Measurements from ENCODE around the gene STKLD1. TPM values are rescaled to one million over a fixed set of nuclear protein-coding genes. Genes with fewer than 3 reads are reported as not detected.

STKLD1 gene
- total and polyA plus RNA-seq, 9 of the 15 experiments (the other 6 are each of a cell fraction or from before 2014, with no cell fraction given): 0.10 to 0.65 (median 0.33) TPM; not detected in 2

DNA sequence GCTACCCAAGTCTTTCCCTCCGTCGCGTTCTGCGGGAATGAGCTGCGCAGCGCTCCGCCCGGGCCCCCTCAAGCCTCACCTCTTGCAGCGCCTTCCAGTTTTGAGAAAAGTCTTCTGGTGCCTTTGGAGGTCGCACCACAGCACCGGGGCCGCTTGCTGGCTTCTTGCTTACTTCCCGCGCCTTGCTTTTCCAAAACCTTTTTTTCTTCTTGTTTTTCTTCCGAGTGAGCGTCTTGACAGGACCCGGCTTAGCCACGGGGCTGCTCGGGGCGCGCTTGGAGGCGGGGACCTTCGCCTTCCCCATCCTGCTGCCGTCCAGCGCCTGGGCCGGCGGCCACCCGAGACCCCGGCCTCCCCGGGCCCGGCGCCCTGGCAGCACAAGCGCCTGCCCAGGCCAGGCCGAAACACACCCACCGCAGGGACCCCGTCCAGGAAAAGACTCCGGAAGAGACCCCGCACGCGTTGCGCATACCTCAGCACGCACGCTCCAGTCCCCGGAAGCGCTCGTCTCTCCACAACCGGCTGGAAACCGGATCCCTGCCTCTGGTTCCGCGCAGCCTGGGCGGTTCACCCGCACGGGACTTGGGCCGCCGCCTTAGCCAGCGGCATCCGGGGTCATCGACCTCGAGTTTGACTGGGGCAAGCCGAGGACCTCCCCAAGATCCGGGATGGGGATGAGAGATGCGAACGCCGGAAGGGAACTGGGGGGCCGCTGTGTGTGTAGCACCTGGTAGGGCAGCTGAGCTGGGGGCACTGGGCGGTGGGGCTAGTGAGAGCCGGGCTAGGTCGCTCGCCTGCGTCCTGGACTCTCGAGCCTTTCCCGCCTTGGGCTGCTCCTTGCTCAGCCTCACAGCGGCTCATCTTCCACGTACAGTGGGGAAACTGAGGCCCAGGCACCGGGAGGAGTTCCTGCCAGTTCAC lies 41.6 kb downstream of the STKLD1 start, which contains the start of gene REXO4 (continued):
- TF ChIP-seq, protein P1, sequence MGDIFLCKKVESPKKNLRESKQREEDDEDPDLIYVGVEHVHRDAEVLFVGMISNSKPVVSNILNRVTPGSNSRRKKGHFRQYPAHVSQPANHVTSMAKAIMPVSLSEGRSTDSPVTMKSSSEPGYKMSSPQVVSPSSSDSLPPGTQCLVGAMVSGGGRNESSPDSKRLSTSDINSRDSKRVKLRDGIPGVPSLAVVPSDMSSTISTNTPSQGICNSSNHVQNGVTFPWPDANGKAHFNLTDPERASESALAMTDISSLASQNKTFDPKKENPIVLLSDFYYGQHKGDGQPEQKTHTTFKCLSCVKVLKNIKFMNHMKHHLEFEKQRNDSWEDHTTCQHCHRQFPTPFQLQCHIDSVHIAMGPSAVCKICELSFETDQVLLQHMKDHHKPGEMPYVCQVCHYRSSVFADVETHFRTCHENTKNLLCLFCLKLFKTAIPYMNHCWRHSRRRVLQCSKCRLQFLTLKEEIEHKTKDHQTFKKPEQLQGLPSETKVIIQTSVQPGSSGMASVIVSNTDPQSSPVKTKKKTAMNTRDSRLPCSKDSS (IDR thresholded peaks at IDR 0.05; ENCODE audit: low read depth, partially characterized antibody): no peak
- TF ChIP-seq DACH1 (IDR thresholded peaks at IDR 0.05; ENCODE audit: partially characterized antibody) (peak; percentile 38), ZNF232 (CRISPR knock-in tag; IDR thresholded peaks at IDR 0.05) (no peak), PHF8 (IDR thresholded peaks at IDR 0.05; ENCODE audit: borderline replicate concordance, low read length) (peak; percentile 95), LARP7 (IDR thresholded peaks at IDR 0.05) (peak; percentile 64), MYBL2 (IDR thresholded peaks at IDR 0.05; ENCODE audit: low read depth) (peak; percentile 19; the same call in 1 of the 2 replicates), MYBL2 (CRISPR knock-in tag; IDR thresholded peaks at IDR 0.05; ENCODE audit: borderline replicate concordance) (no peak), MEIS2 (IDR thresholded peaks at IDR 0.05; ENCODE audit: partially characterized antibody) (peak; percentile 29), TCF3 (CRISPR knock-in tag; IDR thresholded peaks at IDR 0.05) (0 out of 2 replicates have a peak, but pooled peaks have one; percentile 27), ZNF184 (CRISPR knock-in tag; IDR thresholded peaks at IDR 0.05) (no peak), KLF1 (tag; IDR thresholded peaks at IDR 0.05) (peak; percentile 84; the same call in 1 of the 2 replicates), RBM25 (IDR thresholded peaks at IDR 0.05; ENCODE audit: low read depth, low read length, severe bottlenecking) (no peak)
- TF ChIP-seq, protein P2, sequence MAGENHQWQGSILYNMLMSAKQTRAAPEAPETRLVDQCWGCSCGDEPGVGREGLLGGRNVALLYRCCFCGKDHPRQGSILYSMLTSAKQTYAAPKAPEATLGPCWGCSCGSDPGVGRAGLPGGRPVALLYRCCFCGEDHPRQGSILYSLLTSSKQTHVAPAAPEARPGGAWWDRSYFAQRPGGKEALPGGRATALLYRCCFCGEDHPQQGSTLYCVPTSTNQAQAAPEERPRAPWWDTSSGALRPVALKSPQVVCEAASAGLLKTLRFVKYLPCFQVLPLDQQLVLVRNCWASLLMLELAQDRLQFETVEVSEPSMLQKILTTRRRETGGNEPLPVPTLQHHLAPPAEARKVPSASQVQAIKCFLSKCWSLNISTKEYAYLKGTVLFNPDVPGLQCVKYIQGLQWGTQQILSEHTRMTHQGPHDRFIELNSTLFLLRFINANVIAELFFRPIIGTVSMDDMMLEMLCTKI (IDR thresholded peaks at IDR 0.05; ENCODE audit: partially characterized antibody): no peak
- TF ChIP-seq, protein P3, sequence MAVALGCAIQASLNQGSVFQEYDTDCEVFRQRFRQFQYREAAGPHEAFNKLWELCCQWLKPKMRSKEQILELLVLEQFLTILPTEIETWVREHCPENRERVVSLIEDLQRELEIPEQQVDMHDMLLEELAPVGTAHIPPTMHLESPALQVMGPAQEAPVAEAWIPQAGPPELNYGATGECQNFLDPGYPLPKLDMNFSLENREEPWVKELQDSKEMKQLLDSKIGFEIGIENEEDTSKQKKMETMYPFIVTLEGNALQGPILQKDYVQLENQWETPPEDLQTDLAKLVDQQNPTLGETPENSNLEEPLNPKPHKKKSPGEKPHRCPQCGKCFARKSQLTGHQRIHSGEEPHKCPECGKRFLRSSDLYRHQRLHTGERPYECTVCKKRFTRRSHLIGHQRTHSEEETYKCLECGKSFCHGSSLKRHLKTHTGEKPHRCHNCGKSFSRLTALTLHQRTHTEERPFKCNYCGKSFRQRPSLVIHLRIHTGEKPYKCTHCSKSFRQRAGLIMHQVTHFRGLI (CRISPR knock-in tag; IDR thresholded peaks at IDR 0.05): no peak
- TF ChIP-seq, protein P4, sequence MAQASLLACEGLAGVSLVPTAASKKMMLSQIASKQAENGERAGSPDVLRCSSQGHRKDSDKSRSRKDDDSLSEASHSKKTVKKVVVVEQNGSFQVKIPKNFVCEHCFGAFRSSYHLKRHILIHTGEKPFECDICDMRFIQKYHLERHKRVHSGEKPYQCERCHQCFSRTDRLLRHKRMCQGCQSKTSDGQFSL (CRISPR knock-in tag; IDR thresholded peaks at IDR 0.05): no peak
- TF ChIP-seq, protein P4 (tag; IDR thresholded peaks at IDR 0.05): no peak
- TF ChIP-seq, protein P5, sequence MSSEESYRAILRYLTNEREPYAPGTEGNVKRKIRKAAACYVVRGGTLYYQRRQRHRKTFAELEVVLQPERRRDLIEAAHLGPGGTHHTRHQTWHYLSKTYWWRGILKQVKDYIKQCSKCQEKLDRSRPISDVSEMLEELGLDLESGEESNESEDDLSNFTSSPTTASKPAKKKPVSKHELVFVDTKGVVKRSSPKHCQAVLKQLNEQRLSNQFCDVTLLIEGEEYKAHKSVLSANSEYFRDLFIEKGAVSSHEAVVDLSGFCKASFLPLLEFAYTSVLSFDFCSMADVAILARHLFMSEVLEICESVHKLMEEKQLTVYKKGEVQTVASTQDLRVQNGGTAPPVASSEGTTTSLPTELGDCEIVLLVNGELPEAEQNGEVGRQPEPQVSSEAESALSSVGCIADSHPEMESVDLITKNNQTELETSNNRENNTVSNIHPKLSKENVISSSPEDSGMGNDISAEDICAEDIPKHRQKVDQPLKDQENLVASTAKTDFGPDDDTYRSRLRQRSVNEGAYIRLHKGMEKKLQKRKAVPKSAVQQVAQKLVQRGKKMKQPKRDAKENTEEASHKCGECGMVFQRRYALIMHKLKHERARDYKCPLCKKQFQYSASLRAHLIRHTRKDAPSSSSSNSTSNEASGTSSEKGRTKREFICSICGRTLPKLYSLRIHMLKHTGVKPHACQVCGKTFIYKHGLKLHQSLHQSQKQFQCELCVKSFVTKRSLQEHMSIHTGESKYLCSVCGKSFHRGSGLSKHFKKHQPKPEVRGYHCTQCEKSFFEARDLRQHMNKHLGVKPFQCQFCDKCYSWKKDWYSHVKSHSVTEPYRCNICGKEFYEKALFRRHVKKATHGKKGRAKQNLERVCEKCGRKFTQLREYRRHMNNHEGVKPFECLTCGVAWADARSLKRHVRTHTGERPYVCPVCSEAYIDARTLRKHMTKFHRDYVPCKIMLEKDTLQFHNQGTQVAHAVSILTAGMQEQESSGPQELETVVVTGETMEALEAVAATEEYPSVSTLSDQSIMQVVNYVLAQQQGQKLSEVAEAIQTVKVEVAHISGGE (CRISPR knock-in tag; IDR thresholded peaks at IDR 0.05): peak; percentile 98 to 100 (median 99)

Measured in K562 (cell line).